HG03354 (cell line): Measurements from ENCODE around the gene DNAJC9.
A peak's percentile ranks its signal among the peaks of the same experiment; 100 is the strongest.
"Not testable (repeated sequence)": the region's sequence is repeated elsewhere in the genome, so short reads cannot be mapped to it uniquely, and the experiment has no call there.

ENCODE experiments used
- ATAC-seq: cut with Tn5 transposase; IDR thresholded peaks from one replicate; pipeline ENCODE4 v1.9.1; 2021; ENCODE audit warnings: mild to moderate bottlenecking; ENCODE audit not compliant: unreplicated experiment, poor library complexity, severe bottlenecking

The DNAJC9 gene, protein sequence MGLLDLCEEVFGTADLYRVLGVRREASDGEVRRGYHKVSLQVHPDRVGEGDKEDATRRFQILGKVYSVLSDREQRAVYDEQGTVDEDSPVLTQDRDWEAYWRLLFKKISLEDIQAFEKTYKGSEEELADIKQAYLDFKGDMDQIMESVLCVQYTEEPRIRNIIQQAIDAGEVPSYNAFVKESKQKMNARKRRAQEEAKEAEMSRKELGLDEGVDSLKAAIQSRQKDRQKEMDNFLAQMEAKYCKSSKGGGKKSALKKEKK

DNA sequence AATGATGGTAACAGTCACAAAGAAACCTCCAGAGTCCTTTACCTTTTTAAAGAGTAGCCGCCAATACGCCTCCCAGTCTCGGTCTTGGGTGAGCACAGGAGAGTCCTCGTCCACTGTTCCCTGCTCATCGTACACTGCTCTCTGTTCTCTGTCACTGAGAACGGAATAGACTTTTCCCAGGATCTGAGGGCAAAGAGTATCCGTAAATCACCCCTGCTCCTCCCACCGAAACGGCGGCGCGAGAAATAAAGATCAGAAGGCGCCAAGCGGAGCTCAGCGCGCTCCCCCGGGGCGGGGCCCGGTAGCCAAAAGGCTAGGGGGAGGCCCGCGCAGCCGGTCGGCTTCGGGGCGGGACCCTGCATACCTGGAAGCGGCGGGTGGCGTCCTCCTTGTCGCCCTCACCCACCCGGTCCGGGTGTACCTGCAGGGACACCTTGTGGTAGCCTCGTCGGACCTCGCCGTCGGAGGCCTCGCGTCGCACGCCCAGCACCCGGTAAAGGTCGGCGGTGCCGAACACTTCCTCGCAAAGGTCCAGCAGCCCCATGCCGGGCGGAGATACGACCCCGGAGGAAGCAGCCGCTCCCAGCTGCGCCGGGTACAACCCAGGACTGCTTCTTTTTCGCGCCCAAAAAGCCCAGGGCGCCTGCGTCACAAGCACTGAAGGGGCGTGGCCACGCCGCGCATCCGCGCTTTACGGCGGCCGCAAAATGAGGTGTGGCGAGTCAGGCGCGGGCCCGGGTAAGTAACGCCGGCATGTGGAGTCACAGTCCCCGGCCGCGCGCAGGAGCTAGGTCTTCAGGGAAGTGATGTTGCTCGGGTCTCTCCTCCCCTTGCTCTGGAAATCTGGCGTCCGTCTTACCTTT lies at the start of gene DNAJC9:
Gene DNAJC9 (minus strand): TSS at position 610 of the 863 bp plus-strand sequence. CDS start 66 bp downstream, at position 544.
- ATAC-seq = peak; percentile 84

DNA sequence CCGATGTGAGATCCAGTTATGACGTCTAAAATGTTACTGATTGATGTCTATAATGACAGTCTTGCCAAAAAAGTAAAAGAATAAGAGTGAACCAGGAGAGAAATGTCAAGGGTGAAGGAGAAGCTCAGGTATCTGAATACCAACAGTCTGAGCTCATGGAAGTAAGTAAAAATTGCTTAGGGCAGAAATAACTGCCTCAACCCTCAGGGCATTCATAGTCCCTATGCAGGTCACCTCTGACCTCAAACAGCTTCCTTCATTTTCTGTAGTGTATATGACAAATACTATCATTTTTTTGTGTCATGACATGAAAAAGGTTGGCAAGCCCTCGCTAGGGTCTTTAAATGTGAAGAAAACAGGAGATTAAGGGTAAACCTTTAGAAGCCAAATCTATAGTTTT lies 46.4 kb upstream of the DNAJC9 start:
- ATAC-seq = no peak

DNA sequence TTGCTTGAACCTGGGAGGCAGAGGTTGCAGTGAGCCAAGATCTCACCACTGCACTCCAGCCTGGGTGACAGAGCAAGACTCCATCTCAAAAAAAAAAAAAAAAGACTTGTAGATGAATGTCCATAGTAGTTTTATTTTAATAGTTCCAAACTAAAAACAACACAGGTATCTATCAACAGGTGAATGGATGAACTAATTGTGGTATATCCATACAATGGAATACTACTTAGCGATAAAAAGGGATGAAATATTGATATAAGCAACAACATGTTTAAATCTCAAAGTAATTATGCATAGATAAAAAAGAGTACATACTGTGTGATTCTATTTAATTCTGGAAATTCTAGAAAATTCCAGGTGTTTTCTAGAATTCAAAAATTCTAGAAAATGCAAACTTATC lies 42.9 kb upstream of the DNAJC9 start:
- ATAC-seq = no peak

DNA sequence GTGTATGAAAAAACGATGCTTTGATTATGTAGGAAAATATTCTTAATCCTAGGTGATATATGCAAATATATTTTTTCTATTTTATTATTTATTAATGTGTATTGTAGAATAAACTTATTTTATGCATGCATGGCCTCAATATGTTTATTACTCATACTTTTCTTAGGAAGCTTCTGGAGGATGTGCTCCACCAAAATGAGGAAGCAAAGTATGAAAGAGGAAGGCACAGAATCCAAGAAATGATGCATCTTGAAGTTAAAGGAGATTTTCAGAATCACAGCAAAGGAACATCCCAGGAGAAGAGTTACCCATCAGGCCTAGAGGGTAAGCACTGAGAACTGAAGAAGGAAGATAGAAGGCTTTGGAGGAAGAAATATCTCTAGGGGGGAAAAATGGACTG lies 40.4 kb upstream of the DNAJC9 start:
- no peak for ATAC-seq

DNA sequence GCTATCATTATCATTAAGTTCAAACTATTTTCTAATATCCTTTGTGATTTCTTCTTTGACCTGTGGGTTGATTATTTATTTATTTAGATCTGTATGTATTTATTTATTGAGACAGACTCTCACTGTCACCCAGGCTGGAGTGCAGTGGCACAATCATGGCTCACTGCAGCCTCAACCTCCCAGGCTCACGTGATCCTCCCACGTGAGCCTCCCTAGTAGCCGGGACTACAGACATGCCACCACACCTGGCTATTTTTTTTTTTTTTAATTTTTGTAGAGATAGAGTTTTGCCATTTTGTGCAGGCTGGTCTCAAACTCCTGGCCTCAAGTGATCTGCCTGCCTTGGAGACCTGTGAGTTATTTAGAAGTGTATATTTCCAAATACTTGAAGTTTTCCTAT lies 34.0 kb upstream of the DNAJC9 start:
- ATAC-seq = no peak

DNA sequence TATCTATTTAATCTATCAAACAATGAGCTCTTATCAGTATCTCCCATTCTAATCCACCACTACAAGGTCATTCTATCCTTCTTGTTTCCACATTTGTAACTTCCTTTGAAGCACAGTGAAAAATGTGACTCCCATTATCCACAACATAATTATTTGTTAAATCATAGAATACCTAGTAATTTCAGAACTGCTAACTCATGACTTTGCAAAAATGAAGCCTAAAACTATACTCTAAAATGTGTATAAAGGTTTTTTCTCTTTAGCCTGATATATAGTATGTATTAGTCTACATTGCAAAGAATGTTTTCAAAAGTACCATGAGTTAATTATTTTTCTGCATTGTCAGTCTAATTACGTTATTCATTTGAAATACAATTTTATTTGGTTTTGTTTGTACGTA lies 17.4 kb upstream of the DNAJC9 start:
- no peak for ATAC-seq

DNA sequence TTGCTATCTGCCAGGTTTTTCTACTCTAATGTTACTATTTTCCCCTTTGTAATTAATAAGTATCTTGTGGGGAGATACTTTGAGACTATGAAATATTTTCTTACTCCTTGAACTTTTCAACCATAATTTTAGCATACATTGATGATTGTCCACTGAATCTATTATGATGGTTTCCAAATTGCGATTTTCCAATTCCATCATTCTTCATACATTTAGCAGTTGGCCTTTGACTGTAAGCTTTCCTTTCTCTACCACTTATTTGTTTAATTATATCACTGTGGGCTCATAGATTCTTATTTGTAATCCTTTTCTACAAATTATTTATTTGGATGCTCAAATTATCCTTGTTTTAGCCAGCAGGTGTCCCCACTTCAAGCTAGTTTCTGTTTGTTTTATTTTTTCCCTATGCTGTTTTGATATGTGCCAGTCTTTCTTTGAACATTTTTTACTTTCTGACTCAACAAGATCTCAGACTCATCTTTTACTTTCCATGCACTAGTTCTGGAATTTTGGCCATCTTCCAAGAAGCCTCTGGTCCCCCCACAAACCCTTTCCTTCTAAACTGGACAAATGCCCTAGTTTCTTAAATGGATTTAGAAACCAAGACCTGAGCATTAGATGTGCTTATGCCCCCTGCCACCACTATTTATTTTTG lies 16.8 kb upstream of the DNAJC9 start:
- no peak for ATAC-seq

DNA sequence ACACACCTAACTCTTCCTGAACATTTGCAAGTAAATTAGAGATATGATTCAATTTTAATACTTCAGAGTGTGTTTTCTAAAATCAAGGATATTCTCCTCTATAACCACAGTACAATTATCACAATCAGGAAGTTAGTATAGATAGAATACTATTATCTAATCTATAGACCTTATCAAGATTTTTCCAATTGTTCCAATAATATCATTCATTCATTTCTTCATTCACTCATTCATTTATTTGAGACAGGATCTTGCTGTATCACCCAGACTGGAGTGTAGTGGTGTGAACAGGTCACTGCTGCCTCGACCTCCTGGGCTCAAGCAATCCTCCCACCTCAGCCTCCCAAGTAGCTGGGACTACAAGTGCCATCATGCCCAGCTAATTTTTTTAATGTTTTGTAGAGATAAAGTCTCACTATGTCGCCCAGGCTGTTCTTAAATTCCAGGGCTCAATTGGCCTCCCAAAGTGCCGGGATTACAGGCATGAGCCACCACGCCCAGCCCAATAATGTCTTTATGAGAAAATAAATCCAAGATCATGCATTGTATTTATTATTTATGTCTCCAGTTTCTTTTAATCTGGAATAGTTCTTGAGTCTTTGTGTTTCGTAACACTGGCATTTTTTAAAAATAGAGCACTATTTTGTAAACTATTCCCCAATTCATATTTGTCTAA lies 16.0 kb upstream of the DNAJC9 start:
- no peak for ATAC-seq

DNA sequence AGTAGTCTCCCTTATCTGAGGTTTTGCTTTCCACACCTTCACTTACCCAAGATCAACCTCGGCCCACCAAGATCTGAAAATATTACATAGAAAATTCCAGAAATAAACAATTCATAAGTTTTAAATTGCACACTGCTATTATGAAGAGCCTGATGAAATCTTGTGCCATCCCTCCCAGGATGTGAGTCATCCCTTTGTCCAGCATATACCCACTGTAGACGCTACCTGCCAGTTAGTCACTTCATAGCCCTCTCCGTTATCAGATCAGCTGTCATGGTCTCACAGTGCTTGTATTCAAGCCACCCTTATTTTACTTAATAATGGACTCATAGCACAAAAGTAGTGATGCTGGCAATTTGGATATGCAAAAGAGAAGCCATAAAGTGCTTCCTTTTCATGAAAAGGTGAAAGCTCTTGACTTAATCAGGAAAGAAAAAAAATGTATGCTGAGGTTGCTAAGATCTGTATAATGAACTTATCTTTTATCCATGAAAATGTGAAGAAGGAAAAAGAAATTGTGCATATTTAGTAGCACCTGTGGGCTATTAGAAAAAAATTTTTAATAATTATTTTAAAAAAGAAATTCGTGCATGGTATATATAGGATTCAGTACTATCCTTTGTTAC lies 15.2 kb upstream of the DNAJC9 start:
- no peak for ATAC-seq

DNA sequence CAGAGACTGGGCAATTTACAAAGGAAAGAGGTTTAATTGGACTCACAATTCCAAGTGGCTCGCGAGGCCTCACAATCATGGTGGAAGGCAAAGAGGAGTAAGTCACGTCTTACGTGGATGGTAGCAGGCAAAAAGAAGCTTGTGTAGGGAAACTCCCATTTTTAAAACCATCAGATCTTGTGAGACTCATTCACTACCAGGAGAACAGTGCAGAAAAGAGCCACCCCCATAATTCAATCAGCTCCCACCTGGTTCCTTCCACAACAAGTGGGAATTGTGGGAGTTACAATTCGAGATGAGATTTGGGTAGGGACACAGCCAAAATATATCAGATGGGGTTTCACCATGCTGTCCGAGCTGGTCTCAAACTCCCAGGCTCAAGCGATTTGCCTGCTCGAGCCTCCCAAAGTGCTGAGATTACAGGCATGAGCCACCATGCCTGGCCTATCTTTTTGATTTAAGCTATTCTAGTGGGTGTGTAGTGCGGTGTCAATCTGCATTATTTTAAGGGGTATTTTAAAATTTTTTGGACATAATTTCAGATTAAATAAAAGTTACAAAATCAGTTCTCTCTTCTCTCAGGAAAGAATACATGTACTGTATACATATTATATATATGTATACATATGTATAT lies 14.4 kb upstream of the DNAJC9 start:
- ATAC-seq = no peak

DNA sequence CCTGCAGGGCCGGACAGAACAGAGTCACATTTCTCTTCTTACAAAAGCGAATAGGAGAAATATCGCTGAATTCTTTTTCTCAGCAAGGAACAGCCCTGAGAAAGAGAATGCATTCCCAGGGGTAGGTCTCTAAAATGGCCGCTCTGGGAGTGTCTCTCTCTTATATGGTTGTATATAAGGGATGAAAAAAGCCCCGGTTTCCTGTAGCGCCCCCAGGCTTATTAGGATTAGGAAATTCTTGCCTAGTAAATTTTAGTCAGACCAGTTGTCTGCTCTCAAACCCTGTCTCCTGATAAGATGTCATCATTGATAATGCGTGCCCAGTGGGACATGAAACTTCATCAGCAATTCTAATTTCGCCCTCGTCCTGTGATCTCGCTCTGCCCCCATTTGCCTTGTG lies 11.6 kb upstream of the DNAJC9 start:
- not testable (repeated sequence) for ATAC-seq

DNA sequence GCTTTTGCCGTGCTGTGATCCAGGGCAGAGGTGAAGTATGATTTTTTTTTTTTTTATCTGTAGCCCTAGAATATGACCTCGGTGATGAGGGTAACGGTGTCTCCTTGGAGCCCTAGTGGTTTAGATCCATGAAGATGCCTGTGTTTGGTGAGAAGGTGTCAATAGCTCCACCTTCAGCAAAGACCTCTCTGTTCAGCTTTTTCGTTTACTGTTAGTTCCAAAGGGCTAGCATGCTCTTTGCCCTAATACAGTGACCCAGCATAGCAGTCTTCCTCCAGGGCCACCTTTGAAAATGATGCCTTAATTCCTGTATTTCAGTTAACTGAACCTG lies 6.1 kb upstream of the DNAJC9 start:
- ATAC-seq = peak; percentile 30

DNA sequence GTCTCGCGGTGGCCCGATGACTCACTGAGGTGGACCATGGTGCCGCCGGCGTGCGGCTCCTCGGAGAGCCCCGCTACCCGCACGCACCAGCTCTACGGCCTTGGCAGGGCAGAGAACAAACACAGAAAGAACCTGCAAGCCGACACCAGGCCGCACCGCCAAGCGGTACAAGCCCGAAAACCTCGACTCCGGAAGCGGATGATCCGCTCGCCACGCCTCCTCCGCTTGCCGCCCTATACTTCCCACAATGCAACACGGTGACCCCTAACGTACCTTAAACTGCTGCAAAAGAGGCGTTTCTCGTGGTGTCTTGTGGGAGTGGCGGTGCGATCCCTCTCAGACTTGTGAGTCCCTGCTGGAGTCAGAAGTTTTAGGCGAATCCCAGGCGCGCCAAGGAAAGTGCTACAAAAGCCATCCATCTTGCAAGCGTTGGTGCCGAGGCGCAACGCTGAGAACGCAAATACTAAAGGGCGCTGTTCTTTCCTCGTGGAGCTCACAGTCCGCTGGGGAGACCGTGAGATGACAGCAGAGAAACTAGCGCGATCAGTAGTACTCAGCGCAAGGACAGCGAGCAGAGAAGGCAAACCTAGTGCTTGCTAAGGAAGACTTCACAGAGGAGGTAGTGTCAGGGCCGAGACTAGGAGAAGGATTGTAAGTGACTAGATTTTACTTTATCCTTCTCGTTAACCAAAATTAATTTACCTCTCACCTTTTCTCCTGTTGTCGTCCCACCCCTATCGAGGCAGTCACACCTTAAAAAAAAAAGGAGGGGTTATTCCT lies 5.6 kb upstream of the DNAJC9 start, which contains the start of gene MRPS16:
Gene MRPS16 (minus strand): TSS at position 200 of the 780 bp plus-strand sequence. CDS start 162 bp downstream, at position 38.
- ATAC-seq = peak; percentile 80

DNA sequence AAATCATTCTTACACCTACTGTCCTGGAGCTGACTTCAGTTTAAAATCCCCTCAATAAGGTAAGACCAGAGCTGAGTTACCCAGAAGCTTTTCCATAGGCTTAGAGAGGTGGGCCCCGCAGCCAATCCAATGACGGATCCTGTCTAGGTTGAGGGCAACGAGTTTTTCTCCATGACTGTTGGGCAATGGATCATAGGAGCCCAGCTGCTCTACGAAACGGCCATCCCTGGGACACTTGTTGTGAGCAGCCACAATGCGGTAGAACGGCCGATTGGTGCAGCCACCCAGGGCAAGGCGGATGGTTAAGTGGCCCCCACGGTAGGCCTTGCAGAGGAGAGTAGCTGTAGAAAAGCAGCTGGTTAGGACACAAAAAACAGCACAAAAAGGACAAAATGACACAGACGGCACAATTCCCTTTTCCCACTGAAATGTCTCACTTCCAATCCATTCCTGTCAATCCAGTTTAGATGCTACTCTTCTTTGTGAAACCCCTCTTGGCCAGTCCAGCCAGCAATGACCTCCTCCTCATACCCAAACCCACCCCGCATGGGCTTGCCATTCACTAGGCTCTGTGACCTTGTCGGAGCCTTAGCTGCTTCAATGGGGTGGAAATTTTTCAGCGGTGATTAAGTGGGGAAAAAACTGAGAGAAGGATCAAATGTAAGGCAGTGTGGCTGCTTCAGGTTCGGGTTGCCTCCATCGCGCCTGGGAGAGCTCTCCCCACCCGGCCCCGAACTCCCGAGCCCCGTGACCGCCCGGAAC lies 4.8 kb upstream of the DNAJC9 start:
- ATAC-seq = no peak

DNA sequence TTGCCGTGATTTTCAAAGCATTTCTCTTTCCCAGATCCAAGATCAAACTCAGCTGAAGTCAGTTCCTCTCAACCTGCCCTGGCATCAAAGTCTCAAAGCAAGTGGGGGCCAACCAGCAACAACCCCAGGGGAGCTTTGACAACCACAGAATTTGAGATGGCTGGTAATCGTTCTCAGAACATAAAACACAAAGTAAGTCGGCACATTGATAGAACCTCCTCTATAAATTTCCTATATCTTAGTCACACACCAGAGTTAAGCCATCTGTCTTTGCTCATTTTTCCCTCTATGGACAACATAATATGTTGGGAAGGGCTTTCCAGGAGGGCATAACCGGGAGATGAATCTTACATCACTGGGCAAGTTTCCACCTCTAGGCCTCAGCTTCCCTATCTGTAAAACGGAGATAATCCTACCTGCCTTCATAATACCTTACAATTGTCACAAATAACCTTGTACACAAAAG lies 1.2 kb upstream of the DNAJC9 start:
- ATAC-seq = no peak

DNA sequence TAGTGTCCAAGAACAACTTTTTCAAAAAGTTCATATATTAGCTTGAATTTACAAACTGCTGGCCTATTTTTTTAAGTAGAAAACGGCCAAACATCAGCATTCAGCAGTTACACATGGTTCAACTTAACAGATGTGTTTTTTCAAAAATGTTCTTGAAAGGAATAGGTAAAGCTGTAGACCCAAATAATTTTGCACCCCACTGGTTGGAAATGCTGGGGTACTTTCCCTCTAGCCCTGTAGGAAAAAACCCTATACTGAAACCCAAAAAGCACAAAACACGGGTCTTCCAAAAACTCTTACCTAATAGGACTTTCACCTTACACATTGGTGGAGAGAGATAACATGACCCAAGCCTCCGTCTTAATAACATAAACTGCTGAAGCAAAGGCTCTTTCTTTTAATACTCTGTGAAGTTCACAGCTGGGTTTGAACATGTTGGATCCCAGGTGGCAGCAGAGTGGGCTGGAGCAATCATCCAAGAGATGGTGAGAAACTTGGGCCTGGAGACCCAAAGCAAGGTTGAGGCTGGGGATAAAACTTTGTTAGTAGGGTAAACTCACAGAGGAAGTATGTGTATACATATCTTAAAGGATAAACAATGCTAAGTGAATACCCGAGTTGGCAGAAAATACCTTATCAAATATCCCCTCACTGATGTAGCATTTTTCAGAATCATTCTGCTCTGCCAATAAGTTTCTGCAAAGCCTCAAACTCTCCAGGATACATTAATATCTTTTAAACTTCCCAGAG lies 629 bp upstream of the DNAJC9 start:
- ATAC-seq = no peak

DNA sequence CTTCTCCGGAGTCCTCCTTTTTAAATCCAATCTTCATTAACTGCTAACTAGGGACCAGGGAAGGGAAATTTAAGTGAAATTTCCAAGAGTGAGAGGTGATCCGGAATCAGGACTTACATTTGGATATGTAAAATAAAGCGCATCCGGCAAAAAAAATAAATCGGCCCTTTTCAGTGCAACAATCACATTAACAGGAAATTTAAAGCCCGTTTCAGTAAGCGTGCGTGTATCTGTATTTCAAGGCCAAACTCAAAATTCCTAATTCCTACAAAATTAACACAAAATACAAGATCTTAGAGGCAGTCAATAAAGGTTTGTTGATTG lies 771 bp downstream of the DNAJC9 start:
- no peak for ATAC-seq
